M059J (cell line): ENCODE measurements around the gene MAOB. TPM values are rescaled to one million over a fixed set of nuclear protein-coding genes. Genes with fewer than 3 reads are reported as not detected.
A peak's percentile ranks its signal among the peaks of the same experiment; 100 is the strongest.

Experiments used
- DNase-seq: peaks from one replicate; pipeline ENCODE4 v3.0.0-alpha.2; 2012; ENCODE audit warnings: low read depth
- total RNA-seq: library from RNA; depleted of rRNA; stranded (reverse); fragments of >200 nt; shearing (Covaris generic); gene quantifications from 2 replicates; pipeline ENCODE4 v1.2.3, GENCODE V29; 2014

Gene MAOB
- total RNA-seq, 1 experiment from 2014 or later, result 0.30 TPM

- peak; percentile 86 for DNase-seq
Observed at GRCh38 chrX:43860646-43861370, 21.4 kb downstream of the MAOB start.

DNA sequence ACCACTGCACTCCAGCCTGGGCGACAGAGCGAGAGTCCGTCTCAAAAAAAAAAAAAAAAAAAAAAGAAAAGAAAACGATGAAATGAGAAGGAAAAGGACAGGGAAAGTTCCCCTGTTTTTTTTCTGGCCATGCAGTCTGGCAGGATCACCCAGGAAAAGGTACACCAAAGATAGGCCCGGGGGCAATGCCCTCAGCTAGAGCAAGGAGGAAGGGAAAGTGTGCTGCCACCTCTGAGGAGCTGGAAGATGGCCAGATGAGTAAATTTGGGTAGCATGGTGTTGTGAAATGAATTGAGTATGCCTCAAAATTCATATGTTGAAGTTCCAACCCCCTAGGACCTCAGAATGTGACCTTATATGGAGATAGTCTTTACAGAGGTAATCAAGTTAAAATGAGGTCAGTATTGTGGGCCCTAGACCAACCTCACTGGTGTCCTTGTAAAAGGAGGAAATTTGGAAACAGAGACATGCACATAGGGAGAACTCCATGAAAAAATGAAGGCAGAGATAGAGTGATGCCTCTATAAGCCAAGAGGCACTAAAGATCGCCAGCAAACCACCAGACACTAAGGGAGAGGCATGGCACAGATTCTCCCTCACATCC lies 28.9 kb downstream of the MAOB start:
- no peak for DNase-seq

DNA sequence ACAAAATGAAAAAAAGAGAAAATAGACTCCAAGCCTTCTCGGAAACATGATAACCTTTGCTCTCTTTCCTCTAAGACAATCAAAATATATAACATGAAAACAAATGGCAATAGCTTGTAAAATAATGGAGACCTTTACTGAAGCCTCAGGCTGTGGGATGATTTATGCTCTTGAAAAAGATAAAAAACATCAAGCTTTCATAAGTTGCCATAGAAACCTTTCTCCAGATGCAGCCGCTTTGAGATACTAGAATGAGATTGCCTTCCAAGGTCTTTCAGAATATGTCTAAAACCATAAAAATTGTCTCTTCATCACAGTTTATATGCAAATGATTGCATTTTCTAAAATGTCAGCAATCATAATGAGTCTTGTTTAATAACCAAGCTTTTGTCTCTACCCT lies 31.6 kb downstream of the MAOB start:
- no peak for DNase-seq

GRCh38 chrX:43849173-43849572 lies 33.1 kb downstream of the MAOB start:
- no peak for DNase-seq

- no peak for DNase-seq
Observed at GRCh38 chrX:43847352-43847751, 34.9 kb downstream of the MAOB start.

DNA sequence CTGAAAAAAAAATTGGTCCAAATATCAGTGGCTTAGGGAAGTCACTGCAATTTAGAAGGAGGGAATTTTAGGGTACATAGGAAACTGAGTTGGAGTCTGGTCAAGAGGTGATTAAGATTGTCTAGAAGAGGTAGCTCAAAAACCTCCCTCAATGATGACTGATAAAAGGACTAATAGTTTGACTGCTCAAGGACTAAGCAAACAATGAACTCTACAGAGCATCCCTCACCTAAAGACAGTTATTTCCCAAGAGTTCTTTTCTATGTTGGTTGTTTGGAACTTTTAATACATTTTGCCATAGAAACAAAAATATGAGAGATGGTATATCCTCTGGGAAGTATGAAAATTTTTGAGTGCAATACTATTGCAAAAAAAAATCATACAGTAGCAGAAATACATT lies 35.7 kb downstream of the MAOB start:
- no peak for DNase-seq

- no peak for DNase-seq
Observed at GRCh38 chrX:43845776-43846175, 36.5 kb downstream of the MAOB start.

DNA sequence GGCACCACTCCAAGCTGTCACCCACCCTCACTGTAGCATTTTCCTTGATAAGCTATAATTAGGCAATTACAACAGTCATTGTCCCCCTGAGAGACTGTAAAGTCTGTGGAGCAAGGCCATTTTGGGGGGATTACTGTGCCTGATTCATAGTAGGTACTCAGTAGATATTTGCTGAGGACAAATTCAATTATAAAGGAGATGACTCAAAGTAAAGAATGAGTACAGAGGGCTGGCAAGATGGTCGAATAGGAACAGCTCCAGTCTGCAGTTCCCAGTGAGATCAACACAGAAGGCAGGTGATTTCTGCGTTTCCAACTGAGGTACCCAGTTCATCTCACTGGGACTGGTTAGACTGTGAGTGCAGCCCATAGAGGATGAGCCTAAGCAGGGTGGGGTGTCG lies 42.0 kb downstream of the MAOB start:
- DNase-seq, result no peak

DNA sequence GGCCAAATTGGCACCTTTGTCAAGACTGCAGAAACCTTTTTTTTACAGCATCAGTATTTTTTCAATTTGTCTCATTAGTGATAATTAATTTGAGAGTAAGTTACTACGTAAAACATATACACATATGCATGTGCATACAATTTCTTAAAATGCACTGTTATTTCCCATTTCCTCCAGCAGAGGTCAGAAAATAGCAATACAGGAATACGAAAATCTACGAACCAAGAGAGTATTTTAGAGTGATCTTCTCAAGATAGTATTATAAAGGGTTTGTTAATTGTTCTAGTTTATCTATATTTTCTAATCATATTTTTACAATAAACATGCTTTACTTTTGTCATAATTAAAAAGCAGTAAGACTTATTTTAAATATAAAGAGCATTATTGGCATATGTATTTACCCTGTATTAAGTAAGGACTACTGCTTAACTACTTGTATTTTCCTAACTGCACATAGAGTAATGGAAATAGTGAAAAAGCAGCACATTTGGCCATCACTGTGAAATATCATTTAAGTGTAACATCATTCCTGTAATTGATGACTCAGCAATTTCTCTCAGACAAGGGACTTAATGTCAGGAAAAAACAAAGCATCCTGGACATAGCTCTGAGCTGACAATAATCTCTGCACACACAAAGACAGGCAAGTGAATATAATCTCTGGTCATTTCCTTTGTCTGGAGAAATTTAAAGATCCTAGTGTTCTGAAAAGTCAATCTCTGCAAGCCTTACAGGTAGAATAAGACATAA lies 45.6 kb downstream of the MAOB start:
- peak; percentile 29 for DNase-seq

GRCh38 chrX:43835559-43835958 lies 46.7 kb downstream of the MAOB start:
- no peak for DNase-seq

GRCh38 chrX:43827791-43828190 lies 54.5 kb downstream of the MAOB start:
- DNase-seq, result no peak

GRCh38 chrX:43822014-43822413 lies 60.2 kb downstream of the MAOB start:
- peak; percentile 71 for DNase-seq

GRCh38 chrX:43817444-43817843 lies 64.8 kb downstream of the MAOB start:
- no peak for DNase-seq

DNA sequence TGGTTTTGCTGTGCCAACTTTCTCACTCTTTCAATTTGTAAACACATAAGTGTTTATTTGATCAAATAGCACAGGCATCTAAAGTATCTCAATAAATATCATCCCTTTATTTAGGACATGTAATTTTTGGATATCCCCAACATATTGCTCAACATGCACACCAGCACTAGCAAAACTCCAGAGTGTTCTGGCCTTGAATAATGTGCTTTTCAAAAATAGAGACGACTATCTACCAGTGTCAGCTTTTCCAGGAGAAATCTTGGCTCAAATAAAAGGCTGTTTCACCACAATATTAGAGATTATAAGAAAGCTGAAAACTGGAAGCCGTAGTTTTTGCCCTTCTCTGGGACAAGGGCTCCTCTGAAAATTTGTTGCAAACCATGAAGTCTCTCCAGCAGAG lies 67.0 kb downstream of the MAOB start:
- DNase-seq, result no peak

- DNase-seq, result peak; percentile 54
Observed at GRCh38 chrX:43813898-43814297, 68.4 kb downstream of the MAOB start.

GRCh38 chrX:43813319-43813718 lies 68.9 kb downstream of the MAOB start:
- DNase-seq, result no peak

DNA sequence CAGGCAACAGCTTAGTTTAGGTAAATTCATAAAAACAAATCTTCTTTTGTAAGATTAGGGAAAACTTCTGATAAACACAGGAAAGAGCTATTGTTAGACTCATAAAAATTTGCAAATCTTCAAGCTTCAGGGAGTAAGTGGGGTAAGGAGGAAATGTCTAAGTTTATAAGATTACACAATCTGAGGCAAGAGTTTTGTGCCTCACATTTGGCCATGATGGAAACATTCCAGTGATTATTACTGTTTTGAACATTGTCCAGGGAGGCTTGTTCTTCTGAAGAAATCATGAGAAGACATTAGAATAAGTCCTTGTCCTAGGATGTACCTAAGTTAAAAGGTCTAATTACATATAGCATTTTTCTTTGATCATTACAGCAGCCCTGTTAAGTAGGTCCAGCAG lies 72.8 kb downstream of the MAOB start:
- peak; percentile 13 for DNase-seq

DNA sequence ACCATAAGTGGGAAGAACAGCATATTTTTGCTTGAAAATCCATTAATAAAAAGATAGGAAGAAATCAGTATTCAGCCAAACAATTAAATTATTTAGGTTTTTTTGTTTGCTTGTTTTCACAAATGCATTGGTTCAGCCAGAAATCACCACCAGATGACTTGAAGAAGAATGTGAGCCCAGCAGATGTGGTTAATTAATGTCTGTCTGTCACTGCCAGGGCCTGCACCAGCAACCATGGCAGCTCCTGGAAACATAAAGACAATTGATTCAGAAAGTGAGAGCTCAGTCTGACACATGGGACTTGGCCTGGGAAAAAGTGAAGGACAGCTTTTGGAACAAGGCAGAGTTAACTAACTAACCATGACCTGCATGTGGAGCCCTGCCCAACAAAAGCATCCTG lies 74.0 kb downstream of the MAOB start:
- no peak for DNase-seq

DNA sequence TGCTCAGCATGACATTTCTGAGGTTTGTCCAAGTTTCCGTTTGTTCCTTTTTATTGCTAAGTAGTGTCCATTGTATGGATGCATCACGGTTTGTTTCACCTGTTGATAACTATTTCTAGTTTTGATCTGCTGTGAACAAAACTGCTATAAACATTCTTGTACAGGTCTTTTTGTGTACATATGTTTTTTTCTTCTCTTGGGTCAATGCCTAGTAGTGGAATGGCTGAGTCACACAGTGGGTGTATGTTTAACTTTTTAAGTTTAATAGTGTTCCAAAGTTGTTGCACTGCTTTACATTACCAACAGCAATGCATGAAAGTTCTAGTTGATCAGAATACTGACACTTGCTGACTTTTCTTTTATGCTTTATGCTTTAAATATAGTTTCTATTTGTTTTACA lies 76.7 kb downstream of the MAOB start:
- no peak for DNase-seq

DNA sequence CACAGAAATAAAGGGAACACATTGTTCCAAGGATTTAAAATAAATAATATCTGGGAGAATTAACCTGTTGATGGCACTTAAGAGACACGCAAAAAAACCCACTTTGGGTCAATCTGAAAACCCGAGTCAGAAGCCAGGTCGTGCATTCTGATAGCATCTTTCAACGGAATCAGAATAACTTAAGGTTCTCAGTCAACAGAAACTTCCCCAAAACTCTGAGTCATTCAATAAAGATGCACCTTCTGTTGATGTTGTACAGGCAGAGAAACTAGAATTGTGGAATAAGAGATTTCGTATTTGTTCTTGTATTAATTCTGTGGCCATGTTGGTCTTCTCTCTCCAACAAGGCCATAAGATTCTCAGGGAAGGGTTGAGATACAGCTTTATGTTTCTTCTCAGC lies 78.2 kb downstream of the MAOB start:
- DNase-seq, result peak; percentile 3

DNA sequence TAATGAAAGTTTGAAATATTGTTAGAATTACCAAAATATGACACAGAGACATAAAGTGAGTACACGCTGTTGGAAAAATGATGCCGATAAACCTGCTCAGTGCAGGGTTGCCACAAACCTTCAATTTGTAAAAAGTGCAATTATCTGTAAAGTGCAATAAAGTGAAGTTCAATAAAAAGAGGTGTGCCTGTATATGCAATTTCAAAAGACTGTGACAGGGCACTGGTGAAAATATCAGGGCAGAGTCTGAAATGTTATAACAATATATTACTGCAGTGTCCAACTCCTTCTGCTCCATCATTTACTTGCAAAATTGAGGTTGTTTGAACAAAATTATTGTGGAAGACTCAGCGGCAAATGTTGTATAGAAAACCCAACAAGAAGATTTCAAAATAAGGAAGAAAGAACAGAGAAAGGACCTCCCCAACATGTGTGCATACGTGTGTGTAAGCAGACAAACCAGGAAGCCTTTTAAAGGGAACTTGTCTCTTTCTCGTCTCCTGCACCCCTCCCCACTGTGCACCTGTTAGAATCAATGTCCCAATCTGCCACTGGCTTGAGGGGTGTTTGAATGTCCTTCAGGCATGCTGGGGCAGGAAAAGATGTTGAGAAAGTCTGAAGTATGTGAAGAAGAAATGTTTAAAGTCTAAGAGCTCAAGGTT lies 96.2 kb downstream of the MAOB start:
- DNase-seq, result no peak

- no peak for DNase-seq
Observed at GRCh38 chrX:43758044-43758443, 124.2 kb downstream of the MAOB start.

GRCh38 chrX:43756076-43756475 lies 126.2 kb downstream of the MAOB start:
- DNase-seq, result no peak
